Stimulated activated naive CD4-positive, alpha-beta T cell (primary cell): ENCODE data around the gene EPHA6.
"Not testable (repeated sequence)": the region's sequence is repeated elsewhere in the genome, so short reads cannot be mapped to it uniquely, and the experiment has no call there.

ENCODE experiments used
- DNase-seq, 6 experiments: peaks; one replicate each; lab custom pipeline; 2025; lab: John Stamatoyannopoulos, UW

The EPHA6 gene

GRCh38 chr3:97187771-97188170 lies 373.4 kb downstream of the EPHA6 start:
- no peak for DNase-seq

DNA sequence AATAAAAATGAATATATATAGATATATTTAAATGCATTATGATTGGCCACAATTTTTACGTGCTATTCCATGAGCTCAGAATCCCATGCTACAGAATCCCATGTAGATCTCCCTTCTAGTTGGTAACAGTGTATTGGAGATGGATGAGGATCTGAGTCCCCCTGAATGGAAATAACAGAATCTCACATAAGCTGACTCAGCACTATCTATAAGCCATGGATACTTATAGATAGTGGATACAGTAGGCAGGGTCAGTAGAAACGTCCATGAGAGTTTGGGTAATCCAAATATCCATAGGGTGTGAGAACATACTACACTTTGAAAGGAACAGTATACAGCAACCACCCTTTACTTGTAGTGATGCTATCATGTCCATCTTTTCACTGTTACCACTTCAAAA lies 375.4 kb downstream of the EPHA6 start:
- no peak for DNase-seq

- no peak for DNase-seq
Measured at GRCh38 chr3:97197083-97197482, 382.7 kb downstream of the EPHA6 start.

- no peak for DNase-seq
Measured at GRCh38 chr3:97197830-97198229, 383.4 kb downstream of the EPHA6 start.

- no peak for DNase-seq
Measured at GRCh38 chr3:97200387-97200786, 386.0 kb downstream of the EPHA6 start.

- no peak for DNase-seq
Measured at GRCh38 chr3:97201814-97202213, 387.4 kb downstream of the EPHA6 start.

- no peak for DNase-seq
Measured at GRCh38 chr3:97228966-97229365, 414.6 kb downstream of the EPHA6 start.

DNA sequence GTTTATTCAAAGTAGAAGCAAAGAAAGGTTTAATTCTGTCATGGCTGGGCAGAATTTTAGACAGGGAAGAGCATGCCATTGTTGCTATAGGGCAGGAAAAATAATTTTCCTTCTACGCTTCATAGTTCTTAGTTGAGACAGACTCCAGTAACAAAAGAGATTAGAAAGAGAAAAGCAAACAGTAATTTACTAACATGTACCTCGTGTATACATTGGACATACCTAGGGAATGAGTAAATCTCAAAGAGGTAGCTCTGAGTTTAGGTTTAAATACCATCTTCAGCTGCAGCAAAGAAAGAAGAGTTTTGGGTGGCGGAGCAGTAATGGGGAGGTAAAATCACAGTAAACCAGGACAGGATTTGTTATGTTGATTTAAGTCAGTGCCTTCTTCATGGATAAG lies 416.1 kb downstream of the EPHA6 start:
- no peak for DNase-seq

DNA sequence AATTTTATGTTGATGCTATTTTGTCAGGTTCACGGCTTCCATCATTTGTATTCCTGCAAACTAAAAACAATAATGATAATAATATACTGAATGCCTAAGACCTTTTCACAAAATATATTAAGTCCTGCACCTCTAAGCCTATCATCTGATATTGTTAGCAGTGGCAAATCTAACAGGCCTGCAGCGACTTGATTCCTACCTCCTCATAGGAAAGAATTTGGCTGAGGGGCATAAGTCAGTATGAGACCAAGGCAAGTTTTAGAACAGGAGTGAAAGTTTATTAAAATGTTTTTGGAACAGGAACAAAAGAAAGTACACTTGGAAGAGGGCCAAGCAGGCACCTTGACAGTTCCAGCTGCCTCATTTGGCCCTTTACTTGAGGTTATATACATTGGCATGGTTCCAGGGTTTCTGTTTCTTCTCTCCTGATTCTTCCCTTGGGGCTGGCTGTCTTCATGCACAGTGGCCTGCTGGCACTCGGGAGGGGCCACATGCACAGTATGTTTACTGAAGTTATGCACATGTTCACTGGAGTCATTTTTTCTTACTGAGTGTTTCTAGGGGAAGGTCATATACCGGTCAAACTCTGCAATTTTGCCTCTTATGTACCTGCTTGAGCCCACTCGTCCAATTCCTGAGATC lies 418.1 kb downstream of the EPHA6 start:
- DNase-seq, result no peak

- DNase-seq, result no peak
Measured at GRCh38 chr3:97235179-97235578, 420.8 kb downstream of the EPHA6 start.

DNA sequence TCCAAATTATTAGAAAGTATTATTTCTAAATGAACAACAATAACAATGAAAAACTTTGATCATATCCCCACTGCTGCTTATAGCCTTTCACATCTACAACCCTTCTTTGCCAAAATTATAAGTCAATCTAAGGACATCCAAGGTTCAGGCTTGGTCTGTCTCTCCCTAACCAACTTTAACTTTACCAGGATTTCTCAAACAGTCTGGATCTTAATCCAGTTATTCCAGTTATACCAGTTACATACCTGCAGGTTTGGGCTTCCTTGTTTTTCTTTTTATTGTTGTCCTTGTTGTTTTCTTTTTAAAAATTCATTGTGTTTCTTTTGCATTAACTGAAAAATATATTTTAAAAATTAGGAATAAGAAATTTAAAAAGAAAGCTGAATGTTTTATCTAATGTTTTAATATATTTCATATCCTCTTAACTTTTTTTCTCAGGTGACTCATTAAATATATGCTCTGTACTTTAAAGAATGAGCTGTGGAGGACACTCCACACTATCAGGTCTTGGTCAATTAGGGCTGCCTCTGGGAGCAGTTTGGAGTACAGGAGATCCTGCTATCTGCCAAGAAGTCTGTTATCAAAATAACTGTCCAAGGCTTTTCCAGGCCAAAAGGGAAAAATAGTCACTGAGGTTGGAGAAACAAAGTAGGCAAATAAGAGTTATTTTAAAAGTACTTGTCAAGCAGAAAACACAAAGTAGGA lies 421.4 kb downstream of the EPHA6 start:
- no peak for DNase-seq

DNA sequence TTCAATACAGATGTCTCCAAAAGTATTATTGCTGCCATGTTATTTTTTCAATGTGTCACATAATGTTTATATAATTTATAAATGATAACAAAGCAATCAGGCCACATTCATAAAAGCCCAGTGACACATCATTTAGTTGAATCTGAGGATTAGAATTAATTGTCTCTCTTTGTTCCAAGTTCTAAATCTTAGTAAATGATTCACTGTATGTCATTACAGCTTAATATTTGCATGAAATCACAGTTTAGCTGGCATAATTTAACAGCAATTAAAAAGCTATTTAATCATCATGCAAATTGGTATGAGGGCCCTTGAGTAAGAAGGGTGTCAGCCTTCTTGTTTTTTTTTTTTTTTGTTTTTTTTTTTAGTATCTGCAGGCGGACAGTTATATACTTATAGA lies 427.0 kb downstream of the EPHA6 start:
- no peak for DNase-seq

- no peak for DNase-seq
Measured at GRCh38 chr3:97245201-97245910, 431.0 kb downstream of the EPHA6 start.

DNA sequence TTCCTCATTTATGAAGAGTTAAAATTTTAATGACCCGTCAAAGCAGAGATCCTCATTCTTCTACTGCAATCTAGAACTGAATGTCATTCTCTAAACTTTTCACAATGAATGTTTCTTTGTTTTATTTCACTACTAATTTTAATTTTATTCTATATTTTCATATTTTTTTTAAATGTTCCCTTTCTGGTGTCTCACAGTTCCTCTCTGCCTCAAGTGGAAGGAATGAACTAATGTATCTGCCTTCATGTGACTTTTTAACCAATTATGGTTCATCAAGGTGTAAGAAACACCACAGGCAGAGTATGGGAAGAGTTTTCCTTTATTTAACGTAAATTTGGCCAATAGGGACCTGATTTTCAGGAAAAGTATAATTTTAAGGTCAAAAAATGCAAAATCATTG lies 441.7 kb downstream of the EPHA6 start:
- no peak for DNase-seq

DNA sequence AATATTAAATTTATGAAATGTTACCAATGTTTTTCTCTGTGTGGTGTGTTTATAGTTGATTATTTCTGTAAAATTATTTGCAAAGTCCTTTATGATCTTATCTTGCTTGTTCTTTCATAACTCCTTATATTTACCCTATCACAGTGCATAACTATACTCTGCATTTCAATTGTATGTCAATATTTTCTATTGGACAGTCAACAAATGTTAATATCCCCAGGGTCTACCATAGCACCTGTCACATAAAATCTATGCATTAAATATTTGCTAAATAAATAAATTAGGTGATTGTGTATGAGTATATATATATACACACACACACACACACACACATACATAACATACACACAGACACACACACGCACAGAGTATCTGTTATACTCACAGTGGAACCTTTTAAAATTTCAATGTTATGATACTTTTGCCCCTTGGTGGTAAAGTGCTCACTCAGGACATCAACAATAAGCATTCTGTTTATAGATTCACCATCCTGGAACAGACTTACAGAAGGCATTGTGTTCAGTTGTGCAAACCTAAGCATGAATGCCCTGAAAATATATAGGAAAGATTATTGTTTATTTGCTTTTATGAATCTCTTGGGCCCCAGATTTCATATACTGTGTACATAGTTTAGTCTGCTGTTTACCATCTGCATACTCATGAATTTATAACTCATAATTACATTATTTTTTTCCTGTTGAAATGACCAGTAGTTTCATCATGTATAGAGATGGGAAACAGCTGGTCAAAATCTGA lies 443.7 kb downstream of the EPHA6 start:
- no peak for DNase-seq

- no peak for DNase-seq
Measured at GRCh38 chr3:97259263-97259662, 444.9 kb downstream of the EPHA6 start.

GRCh38 chr3:97264180-97264579 lies 449.8 kb downstream of the EPHA6 start:
- no peak for DNase-seq

DNA sequence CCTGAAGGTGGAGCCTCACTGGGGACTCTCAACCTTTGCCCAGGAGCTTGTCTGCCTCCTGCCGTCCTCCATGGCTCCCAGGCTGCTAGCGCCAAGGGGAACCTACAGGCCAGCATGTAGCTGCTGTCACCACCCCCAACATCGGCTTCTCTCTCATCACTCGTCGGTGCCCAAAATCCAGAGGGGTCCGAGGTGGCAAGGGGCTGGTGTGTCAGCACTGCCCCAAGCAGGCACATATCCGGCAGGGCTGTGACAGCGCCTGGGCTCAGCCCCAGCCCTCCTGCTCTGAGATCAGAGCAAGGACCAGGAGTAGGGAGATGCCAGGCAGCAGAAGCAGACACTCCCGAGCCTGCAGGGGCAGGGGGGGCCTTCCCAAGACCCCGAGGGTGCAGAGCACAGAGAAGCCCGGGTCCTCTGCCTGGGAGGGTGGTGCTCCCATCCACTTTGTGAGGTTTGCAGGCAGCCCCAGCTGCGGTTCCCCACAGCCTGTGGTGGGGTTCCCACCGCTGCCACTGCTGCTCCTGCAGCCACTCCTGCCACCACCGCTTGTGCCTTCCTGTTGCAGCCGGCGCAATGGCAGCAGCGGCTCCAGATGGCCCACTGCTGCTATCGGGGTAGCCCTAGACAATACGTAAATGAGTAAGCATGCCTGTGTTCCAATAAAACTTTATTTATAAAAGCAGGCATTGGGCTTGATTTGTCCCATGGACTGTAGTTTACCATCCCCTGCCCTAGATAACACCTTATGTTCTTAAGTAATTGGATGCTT lies 451.0 kb downstream of the EPHA6 start:
- DNase-seq, result no peak

GRCh38 chr3:97269202-97269601 lies 454.8 kb downstream of the EPHA6 start:
- no peak for DNase-seq

- not testable (repeated sequence) for DNase-seq
Measured at GRCh38 chr3:97276879-97277550, 462.6 kb downstream of the EPHA6 start.

GRCh38 chr3:97277708-97278107 lies 463.3 kb downstream of the EPHA6 start:
- no peak for DNase-seq
